HUDEP-2 (cell line): Measurements from ENCODE around the gene TRIM40.

Experiments used
- DNase-seq, 76 experiments: peaks; one replicate each; lab custom pipeline; 2025; ENCODE audit not compliant: unreplicated experiment in 76 of 76; lab: John Stamatoyannopoulos, UW

The TRIM40 gene

GRCh38 chr6:30194797-30195690, 59.1 kb downstream of the TRIM40 start:
- DNase-seq, result no peak

- DNase-seq, result no peak
Measured at GRCh38 chr6:30195951-30196350, 60.0 kb downstream of the TRIM40 start.

- no peak for DNase-seq
Measured at GRCh38 chr6:30196376-30196775, 60.4 kb downstream of the TRIM40 start.
